Uterus (tissue), 4 donors: ENCODE results near the gene APPL2. TPM values are rescaled to one million over a fixed set of nuclear protein-coding genes. Genes with fewer than 3 reads are reported as not detected.

Source experiments
- DNase-seq, 2 donors: peaks; one replicate each; pipeline ENCODE4 v3.0.0-alpha.2; 2019 to 2020
- H3K27ac ChIP-seq, 2 donors: fragments of 200-600 bp; sonication (generic); 1 replicate in 1 of 2; 2 replicates in 1 of 2; pipeline ENCODE4 v1.5.1; 2016 to 2018
- H3K27me3 ChIP-seq, 2 donors: fragments of 200-600 bp; sonication (generic); one replicate each; pipeline ENCODE4 v1.5.1; 2018 to 2019; ENCODE audit warnings: control low read depth in 1 of 2
- H3K36me3 ChIP-seq, 2 donors: fragments of 200-600 bp; sonication (generic); one replicate each; pipeline ENCODE4 v1.5.1; 2019; ENCODE audit warnings: control low read depth in 1 of 2
- H3K4me1 ChIP-seq, 2 donors: fragments of 200-600 bp; sonication (generic); one replicate each; pipeline ENCODE4 v1.5.1; 2018 to 2019; ENCODE audit warnings: control low read depth in 1 of 2
- H3K4me3 ChIP-seq, 2 donors: fragments of 200-600 bp; sonication (generic); 1 replicate in 1 of 2; 2 replicates in 1 of 2; pipeline ENCODE4 v1.5.1; 2018 to 2019; ENCODE audit warnings: mild to moderate bottlenecking in 1 of 2
- H3K9me3 ChIP-seq, 2 donors: fragments of 200-600 bp; sonication (generic); one replicate each; pipeline ENCODE4 v1.5.1; 2019; ENCODE audit warnings: control low read depth in 1 of 2
- POLR2A ChIP-seq, 2 donors: fragments of 450-650 bp; IDR thresholded peaks; one replicate each; pipeline ENCODE4 v1.6.1; 2016; ENCODE audit warnings: antibody characterized with exemption in 2 of 2, mild to moderate bottlenecking in 1 of 2, moderate library complexity in 1 of 2
- intact Hi-C: fragments of 100-400 bp; cut with DNase I; formaldehyde crosslinking; loops from one replicate; pipeline ENCODE4 v1.15.1; 2023; ENCODE audit warnings: low total_unique reads
- total RNA-seq, 4 donors: library from RNA; depleted of rRNA in 3 of 4; stranded (reverse); fragments of >200 nt in 3 of 4; gene quantifications; one replicate each; pipeline versions ENCODE4 v1.1.0 to v1.2.4, GENCODE V29; 2014 to 2023
- TF ChIP-seq, protein P1 (sequence below), 4 experiments: fragments of 200-600 bp in 2 of 4; fragments of 450-650 bp in 2 of 4; sonication (generic) in 2 of 4; IDR thresholded peaks; one replicate each; pipeline ENCODE4 v1.5.1; 2016 to 2019; ENCODE audit warnings: antibody characterized with exemption in 4 of 4, mild to moderate bottlenecking in 2 of 4, moderate library complexity in 1 of 4
- donor health status: DM: yes; HTN: yes; CAD: no.

The APPL2 gene
- total RNA-seq, 4 donors from 2014 or later = 14.3 to 52.6 (median 31.4) TPM

DNA sequence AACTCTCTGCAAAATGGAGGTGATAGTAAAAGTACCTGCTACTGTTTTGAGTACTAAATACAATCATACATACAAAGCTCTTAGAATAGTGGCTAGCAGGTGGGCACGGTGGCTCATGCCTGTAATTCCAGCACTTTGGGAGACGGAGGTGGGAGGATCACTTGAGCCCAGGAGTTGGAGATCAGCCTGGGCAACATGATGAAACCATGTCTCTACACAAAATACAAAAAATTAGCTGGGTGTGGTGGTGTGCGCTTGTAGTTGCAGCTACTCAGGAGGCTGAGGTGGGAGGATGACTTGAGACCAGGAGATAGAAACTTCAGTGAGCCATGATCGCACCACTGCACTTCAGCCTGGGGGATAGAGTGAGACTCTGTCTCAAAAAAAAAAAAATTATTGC lies 28.8 kb upstream of the APPL2 start:
- no peaks in the 10 kb centered on the region for H3K9me3 ChIP-seq
- no peak for DNase-seq
- H3K36me3 ChIP-seq = no peaks in the 10 kb centered on the region
- intact Hi-C loops = no loop called here
- no peaks in the 10 kb centered on the region for H3K4me1 ChIP-seq
- TF ChIP-seq POLR2A (IDR thresholded peaks at IDR 0.05) = no peak
- TF ChIP-seq, protein P1, sequence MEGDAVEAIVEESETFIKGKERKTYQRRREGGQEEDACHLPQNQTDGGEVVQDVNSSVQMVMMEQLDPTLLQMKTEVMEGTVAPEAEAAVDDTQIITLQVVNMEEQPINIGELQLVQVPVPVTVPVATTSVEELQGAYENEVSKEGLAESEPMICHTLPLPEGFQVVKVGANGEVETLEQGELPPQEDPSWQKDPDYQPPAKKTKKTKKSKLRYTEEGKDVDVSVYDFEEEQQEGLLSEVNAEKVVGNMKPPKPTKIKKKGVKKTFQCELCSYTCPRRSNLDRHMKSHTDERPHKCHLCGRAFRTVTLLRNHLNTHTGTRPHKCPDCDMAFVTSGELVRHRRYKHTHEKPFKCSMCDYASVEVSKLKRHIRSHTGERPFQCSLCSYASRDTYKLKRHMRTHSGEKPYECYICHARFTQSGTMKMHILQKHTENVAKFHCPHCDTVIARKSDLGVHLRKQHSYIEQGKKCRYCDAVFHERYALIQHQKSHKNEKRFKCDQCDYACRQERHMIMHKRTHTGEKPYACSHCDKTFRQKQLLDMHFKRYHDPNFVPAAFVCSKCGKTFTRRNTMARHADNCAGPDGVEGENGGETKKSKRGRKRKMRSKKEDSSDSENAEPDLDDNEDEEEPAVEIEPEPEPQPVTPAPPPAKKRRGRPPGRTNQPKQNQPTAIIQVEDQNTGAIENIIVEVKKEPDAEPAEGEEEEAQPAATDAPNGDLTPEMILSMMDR (IDR thresholded peaks at IDR 0.05) = no peak
- no peaks in the 10 kb centered on the region for H3K27me3 ChIP-seq
- H3K27ac ChIP-seq = no peak overlapping the region
- H3K4me3 ChIP-seq = no peak overlapping the region

DNA sequence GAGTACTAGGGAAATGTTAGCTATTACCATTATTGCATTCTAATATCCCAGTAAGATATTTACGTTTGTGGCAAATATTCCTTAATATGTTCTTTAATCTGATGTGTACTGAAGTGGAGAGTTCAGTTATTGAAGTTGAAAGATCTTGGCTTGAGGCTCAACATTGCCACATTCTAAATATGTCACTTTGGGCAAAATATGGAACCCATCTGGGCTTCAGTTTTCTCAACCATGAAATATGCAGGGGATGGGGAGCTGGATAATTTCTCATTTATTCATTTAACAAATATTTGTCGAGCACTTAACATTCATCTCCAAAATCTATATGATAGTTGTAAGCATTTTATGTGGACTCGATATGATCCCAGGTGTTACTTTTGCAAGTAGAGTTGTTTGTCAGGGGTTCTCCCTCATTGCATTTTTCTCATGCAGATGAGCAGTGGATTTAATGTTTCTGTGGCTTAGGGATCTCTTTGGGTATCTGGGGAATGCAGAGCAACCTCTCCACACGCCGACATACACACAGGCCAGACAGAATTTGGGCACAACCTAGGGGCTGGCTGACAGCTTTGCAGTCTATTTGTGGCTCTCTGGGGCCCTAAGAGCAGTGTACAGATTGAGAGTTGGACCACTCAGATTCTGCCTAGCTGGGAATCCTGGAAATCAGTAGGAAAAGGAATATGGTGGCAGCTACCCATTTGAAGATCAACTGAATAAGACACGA lies 26.6 kb upstream of the APPL2 start:
- intact Hi-C loops = no loop called here
- no peak for DNase-seq
- Histone ChIP-seq H3K4me3 (no peak overlapping the region), H3K27ac (no peak overlapping the region), H3K4me1 (no peaks in the 10 kb centered on the region), H3K27me3 (no peaks in the 10 kb centered on the region), H3K9me3 (no peaks in the 10 kb centered on the region), H3K36me3 (no peaks in the 10 kb centered on the region)
- TF ChIP-seq, protein P1 (IDR thresholded peaks at IDR 0.05) = no peak
- TF ChIP-seq POLR2A (IDR thresholded peaks at IDR 0.05) = no peak

DNA sequence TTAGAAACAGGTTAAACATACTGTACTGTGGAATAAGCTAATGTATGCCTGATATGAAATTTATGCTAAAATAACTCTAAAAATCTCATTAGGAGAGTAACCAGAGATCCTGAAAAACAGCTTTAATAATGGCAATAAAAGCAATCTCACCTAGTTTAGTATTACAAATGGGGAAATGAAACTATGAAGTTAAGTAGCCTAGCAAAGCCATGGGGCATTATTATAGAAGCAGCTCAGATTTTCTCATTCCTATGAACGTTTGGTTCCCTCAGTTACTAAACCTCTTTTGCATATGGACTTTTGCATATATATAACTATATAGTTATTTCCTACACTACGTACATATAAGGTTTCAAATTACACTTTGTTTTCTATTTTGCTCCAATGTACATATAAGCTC lies 25.0 kb upstream of the APPL2 start:
- no peak for DNase-seq
- H3K4me3 ChIP-seq = no peak overlapping the region
- no peaks in the 10 kb centered on the region for H3K9me3 ChIP-seq
- no peak for TF ChIP-seq POLR2A (IDR thresholded peaks at IDR 0.05)
- TF ChIP-seq, protein P1 (IDR thresholded peaks at IDR 0.05) = no peak
- peaks cover 0 to 3% of the 10 kb centered on the region in 2 donors for H3K4me1 ChIP-seq
- H3K36me3 ChIP-seq = no peaks in the 10 kb centered on the region
- H3K27ac ChIP-seq = no peak overlapping the region
- intact Hi-C loops = no loop called here
- no peaks in the 10 kb centered on the region for H3K27me3 ChIP-seq

DNA sequence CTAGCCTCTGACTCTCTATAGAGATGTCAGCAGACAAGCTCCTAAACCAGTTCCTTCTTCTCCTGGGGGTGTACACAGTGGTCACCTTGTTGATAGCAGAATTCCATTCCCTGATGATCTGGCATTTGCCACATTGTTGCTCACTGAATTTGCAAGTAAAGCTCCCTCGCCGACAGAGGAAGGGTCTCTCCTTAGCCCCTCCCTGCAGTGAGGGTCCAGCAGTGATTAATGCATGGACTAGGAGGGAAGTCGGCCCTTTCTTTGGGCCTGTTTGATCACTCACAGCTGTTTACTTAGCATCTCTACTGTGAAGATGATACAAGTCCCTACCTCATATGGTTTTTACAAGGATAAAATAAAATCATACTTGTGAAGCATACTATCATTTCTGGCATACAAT lies 23.3 kb upstream of the APPL2 start:
- TF ChIP-seq, protein P1 (IDR thresholded peaks at IDR 0.05) = no peak
- TF ChIP-seq POLR2A (IDR thresholded peaks at IDR 0.05) = no peak
- DNase-seq = no peak
- H3K27ac ChIP-seq = no peak overlapping the region

DNA sequence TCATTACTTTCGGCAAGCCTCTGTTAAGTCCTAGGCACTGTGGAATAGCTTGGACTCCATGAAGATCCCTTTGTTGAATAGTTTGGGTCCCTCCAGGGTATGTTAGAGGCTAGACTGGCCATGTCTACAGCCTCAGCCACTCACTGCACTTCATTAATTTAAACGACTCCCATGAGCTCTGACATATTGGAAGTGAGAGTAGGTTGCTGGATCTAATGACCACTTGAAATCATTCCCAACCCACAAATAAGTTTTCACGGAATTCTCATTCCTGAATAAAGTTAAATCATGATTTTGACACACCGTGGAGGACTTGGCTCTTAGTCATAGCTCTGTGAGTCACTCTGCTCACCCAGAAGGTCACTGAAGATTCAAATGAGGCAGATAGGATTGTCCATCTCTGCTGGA lies 21.4 kb upstream of the APPL2 start:
- TF ChIP-seq, protein P1 (IDR thresholded peaks at IDR 0.05) = no peak
- no peak for TF ChIP-seq POLR2A (IDR thresholded peaks at IDR 0.05)
- DNase-seq = peak in 1 of 2 donors; percentile 21
- Histone ChIP-seq H3K27ac (peak overlapping the region; percentile 74 to 78), H3K36me3 (no peaks in the 10 kb centered on the region), H3K4me1 (peaks cover 3 to 4% of the 10 kb centered on the region in 2 donors), H3K27me3 (no peaks in the 10 kb centered on the region), H3K9me3 (no peaks in the 10 kb centered on the region), H3K4me3 (no peak overlapping the region)
- intact Hi-C loops = no loop called here

More for the DNA sequence above, 23.3 kb upstream of the APPL2 start:
- Histone ChIP-seq H3K36me3 (no peaks in the 10 kb centered on the region), H3K9me3 (no peaks in the 10 kb centered on the region), H3K4me3 (no peak overlapping the region), H3K27me3 (no peaks in the 10 kb centered on the region), H3K4me1 (peaks cover 0 to 3% of the 10 kb centered on the region in 2 donors)
- intact Hi-C loops = no loop called here
